PC-9 (cell line): Measurements from ENCODE around the gene SPHKAP. TPM values are rescaled to one million over a fixed set of nuclear protein-coding genes. Genes with fewer than 3 reads are reported as not detected.

ENCODE experiments used
- BruUV-seq: library from RNA; stranded (reverse); fragments of 400-500 nt; replicated peaks from 2 replicates; lab custom pipeline; 2021; lab: Mats Ljungman, UMichigan
- CTCF ChIA-PET: fragments of 300-600 bp; sonication (Branson Sonifier 250); formaldehyde crosslinking; loops from one replicate; lab custom pipeline; 2022; ENCODE audit warnings: antibody characterized with exemption; lab: Charles Lee
- POLR2A ChIA-PET: fragments of 300-600 bp; sonication (Branson Sonifier 250); formaldehyde crosslinking; loops from one replicate; lab custom pipeline; 2022; ENCODE audit warnings: antibody characterized with exemption; ENCODE audit not compliant: unreplicated experiment; lab: Charles Lee
- DNase-seq, 2 experiments: peaks; one replicate each; pipeline versions ENCODE4 v3.0.0 to v3.0.0-alpha.2; 2015 to 2022; ENCODE audit warnings: mixed read lengths in 1 of 2
- H2AFZ ChIP-seq: fragments of 200-600 bp; sonication (generic); 2 replicates; pipeline ENCODE4 v1.8.1; 2017; ENCODE audit warnings: antibody characterized with exemption
- H3F3A ChIP-seq: fragments of 200-600 bp; sonication (generic); 2 replicates; pipeline ENCODE4 v1.8.1; 2017; ENCODE audit warnings: antibody characterized with exemption, mild to moderate bottlenecking, low read depth; ENCODE audit not compliant: insufficient read depth
- H3K27ac ChIP-seq: fragments of 200-600 bp; sonication (generic); 2 replicates; pipeline ENCODE4 v1.6.1; 2016; ENCODE audit warnings: mixed run types
- H3K27me3 ChIP-seq: fragments of 200-600 bp; sonication (generic); 2 replicates; pipeline ENCODE4 v1.6.1; 2016; ENCODE audit warnings: low read depth, mixed run types; ENCODE audit not compliant: insufficient read depth
- H3K36me3 ChIP-seq: fragments of 200-600 bp; sonication (generic); 2 replicates; pipeline ENCODE4 v1.6.1; 2016; ENCODE audit warnings: low read depth, mixed run types
- H3K4me1 ChIP-seq: fragments of 200-600 bp; sonication (generic); replicated peaks from 2 replicates; pipeline ENCODE4 v1.6.1; 2016; ENCODE audit warnings: mixed run types; ENCODE audit not compliant: insufficient read depth
- H3K4me2 ChIP-seq: fragments of 200-600 bp; sonication (generic); 2 replicates; pipeline ENCODE4 v1.6.1; 2017; ENCODE audit warnings: mixed run types
- H3K4me3 ChIP-seq: fragments of 200-600 bp; sonication (generic); 2 replicates; pipeline ENCODE4 v1.6.1; 2016; ENCODE audit warnings: mixed run types
- H3K79me2 ChIP-seq: fragments of 200-600 bp; sonication (generic); 2 replicates; pipeline ENCODE4 v1.6.1; 2017; ENCODE audit warnings: low read depth, mixed run types
- H3K9me2 ChIP-seq: fragments of 200-600 bp; sonication (generic); 2 replicates; pipeline ENCODE4 v1.8.1; 2017; ENCODE audit warnings: mild to moderate bottlenecking; ENCODE audit not compliant: insufficient read depth
- H3K9me3 ChIP-seq: fragments of 200-600 bp; sonication (generic); 2 replicates; pipeline ENCODE4 v1.8.1; 2016; ENCODE audit warnings: low read depth; ENCODE audit not compliant: insufficient read depth
- H4K20me1 ChIP-seq: fragments of 200-600 bp; sonication (generic); 2 replicates; pipeline ENCODE4 v1.8.1; 2017; ENCODE audit not compliant: insufficient read depth
- EZH2 ChIP-seq: fragments of 200-600 bp; sonication (generic); IDR thresholded peaks from 2 replicates; pipeline ENCODE4 v1.8.0; 2017; ENCODE audit warnings: antibody characterized with exemption, low read depth
- intact Hi-C: fragments of 100-400 bp; cut with micrococcal nuclease; formaldehyde crosslinking; loops from one replicate; pipeline ENCODE4 v1.10.0; 2022; ENCODE audit not compliant: unreplicated experiment
- total RNA-seq: library from RNA; stranded (reverse); gene quantifications from 2 replicates; pipeline ENCODE4 v1.2.3, GENCODE V29; 2021
- TF ChIP-seq, protein P1 (sequence below): fragments of 200-600 bp; sonication (generic); conservative IDR thresholded peaks from 2 replicates; pipeline ENCODE4 v1.6.1; 2017; ENCODE audit warnings: mixed run types, antibody characterized with exemption, mild to moderate bottlenecking, moderate library complexity

SPHKAP gene
- total RNA-seq, 1 experiment from 2014 or later: not detected

DNA sequence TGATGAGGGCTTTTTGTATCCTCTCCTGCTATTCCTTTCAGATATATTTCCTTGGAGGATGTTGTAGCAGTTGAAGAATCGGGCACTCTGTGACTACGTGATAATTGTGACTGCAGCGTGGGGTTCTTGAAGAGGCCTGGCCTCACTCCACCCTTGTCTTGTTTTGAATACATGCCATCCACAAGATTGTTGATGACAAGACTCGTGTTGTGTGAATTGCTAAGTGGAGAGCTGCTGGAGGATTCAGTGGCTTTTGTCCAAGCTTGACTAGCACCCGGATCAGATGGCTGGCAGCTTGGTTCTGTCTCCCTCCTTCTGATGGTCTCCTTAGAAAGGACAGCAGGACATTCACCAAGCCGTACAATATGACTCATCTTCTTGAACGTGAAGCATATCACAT lies 163.2 kb downstream of the SPHKAP start:
- intact Hi-C loops: no loop called here
- Histone ChIP-seq H2AFZ (0 out of 2 replicates have a peak overlapping the region, but pooled peaks have one; percentile 23), H3K79me2 (no peaks in the 10 kb centered on the region), H3K4me1 (no peaks in the 10 kb centered on the region), H3K4me3 (no peak overlapping the region), H3K9me2 (no peaks in the 10 kb centered on the region), H3K4me2 (no peak overlapping the region), H3F3A (no peaks in the 10 kb centered on the region), H3K27me3 (no peaks in the 10 kb centered on the region), H4K20me1 (no peaks in the 10 kb centered on the region), H3K36me3 (no peaks in the 10 kb centered on the region), H3K9me3 (no peaks in the 10 kb centered on the region), H3K27ac (no peak overlapping the region)
- no TSS peak for BruUV-seq
- ChIA-PET CTCF (no interaction called here), POLR2A (no interaction called here)
- no peak for DNase-seq
- TF ChIP-seq, protein P1, sequence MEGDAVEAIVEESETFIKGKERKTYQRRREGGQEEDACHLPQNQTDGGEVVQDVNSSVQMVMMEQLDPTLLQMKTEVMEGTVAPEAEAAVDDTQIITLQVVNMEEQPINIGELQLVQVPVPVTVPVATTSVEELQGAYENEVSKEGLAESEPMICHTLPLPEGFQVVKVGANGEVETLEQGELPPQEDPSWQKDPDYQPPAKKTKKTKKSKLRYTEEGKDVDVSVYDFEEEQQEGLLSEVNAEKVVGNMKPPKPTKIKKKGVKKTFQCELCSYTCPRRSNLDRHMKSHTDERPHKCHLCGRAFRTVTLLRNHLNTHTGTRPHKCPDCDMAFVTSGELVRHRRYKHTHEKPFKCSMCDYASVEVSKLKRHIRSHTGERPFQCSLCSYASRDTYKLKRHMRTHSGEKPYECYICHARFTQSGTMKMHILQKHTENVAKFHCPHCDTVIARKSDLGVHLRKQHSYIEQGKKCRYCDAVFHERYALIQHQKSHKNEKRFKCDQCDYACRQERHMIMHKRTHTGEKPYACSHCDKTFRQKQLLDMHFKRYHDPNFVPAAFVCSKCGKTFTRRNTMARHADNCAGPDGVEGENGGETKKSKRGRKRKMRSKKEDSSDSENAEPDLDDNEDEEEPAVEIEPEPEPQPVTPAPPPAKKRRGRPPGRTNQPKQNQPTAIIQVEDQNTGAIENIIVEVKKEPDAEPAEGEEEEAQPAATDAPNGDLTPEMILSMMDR: no peak
- TF ChIP-seq EZH2: no peak

DNA sequence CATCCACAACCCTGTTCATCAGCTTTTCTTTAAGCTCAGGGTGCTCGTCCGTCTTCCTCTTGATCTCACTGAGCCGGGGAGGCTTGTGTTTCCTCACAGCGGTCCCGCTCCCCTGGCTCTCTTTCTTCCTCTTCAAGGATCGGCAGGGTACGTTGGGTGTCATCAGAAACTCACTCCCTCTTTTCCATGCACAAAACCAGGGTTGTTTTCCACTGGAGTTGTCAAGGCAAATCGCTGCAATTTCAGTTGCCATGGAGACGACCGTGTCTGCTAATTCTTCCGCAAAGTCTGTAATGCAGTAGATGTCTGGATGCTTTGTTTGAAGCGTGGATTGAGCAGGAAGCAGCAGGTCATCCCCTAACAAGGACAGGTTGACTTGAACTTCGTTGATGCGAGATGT lies 163.7 kb downstream of the SPHKAP start:
- Histone ChIP-seq H3K4me1 (no peaks in the 10 kb centered on the region), H3F3A (no peaks in the 10 kb centered on the region), H3K4me3 (no peak overlapping the region), H3K4me2 (no peak overlapping the region), H3K36me3 (no peaks in the 10 kb centered on the region), H4K20me1 (no peaks in the 10 kb centered on the region), H3K27me3 (no peaks in the 10 kb centered on the region), H3K9me2 (no peaks in the 10 kb centered on the region), H3K9me3 (no peaks in the 10 kb centered on the region), H2AFZ (no peak overlapping the region), H3K79me2 (no peaks in the 10 kb centered on the region), H3K27ac (no peak overlapping the region)
- TF ChIP-seq, protein P1: no peak
- TF ChIP-seq EZH2: no peak
- BruUV-seq: no TSS peak
- ChIA-PET CTCF (no interaction called here), POLR2A (no interaction called here)
- intact Hi-C loops: no loop called here
- no peak for DNase-seq

DNA sequence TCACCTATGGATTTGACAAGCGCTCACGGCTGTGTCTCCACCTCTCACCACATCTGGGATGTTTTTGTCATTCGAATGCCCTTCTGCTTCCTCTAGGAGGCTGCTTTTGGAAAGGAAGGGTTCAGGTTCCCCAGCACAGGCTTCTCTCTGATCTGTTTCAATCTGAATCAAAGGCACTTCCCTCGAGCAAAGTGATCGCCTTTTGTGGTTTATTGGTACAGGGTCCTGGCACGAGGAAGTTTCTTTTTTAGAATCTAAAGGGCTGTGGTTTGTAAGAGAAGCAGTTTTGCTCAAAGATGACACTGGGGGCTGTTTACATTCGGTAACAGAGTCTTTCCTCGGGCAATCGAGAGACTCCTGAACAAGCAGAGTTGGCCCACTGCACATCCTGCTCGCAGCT lies 165.1 kb downstream of the SPHKAP start:
- CTCF ChIA-PET: interaction anchor here (0.6 kb wide), 1 partner anchor 1599 kb away, joined by 3 read pairs; no protein-coding TSS in a partner anchor
- Histone ChIP-seq H3K9me2 (no peaks in the 10 kb centered on the region), H3K27ac (no peak overlapping the region), H3K36me3 (no peaks in the 10 kb centered on the region), H3K27me3 (no peaks in the 10 kb centered on the region), H3K4me3 (no peak overlapping the region), H3F3A (no peaks in the 10 kb centered on the region), H3K79me2 (no peaks in the 10 kb centered on the region), H2AFZ (no peak overlapping the region), H3K4me2 (no peak overlapping the region), H4K20me1 (no peaks in the 10 kb centered on the region), H3K9me3 (no peaks in the 10 kb centered on the region), H3K4me1 (no peaks in the 10 kb centered on the region)
- intact Hi-C loops: no loop called here
- TF ChIP-seq, protein P1: no peak
- TF ChIP-seq EZH2: no peak
- no peak for DNase-seq
- no TSS peak for BruUV-seq
- POLR2A ChIA-PET: no interaction called here
